Measurements from ENCODE around the gene CRPPA. TPM values are rescaled to one million over a fixed set of nuclear protein-coding genes. Genes with fewer than 3 reads are reported as not detected.

CRPPA gene
- total RNA-seq, 2 experiments from 2014 or later, result 1.0 to 1.1 TPM

DNA sequence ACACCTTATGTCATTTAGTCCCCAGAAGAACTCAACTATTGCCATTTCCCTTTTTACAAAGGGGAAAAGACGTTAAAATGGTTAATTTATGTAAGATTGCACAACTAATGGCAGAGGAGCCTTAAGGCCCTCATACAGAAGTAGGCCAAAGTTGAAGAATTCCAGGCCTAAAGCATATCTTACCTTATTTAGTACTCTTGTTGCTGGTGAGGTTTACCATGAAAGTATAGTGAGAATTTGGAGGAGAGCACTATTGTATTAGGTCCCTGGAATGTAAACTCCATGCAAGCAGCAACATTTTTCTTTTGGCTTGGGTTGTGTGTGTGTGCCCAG lies 731 bp upstream of the CRPPA start:
- H3K4me3 ChIP-seq (ENCODE audit: low read length), result no peak overlapping the region
- Mint-ChIP-seq H3K9me3 (no peaks in the 10 kb centered on the region), H3K27ac (peak overlapping the region; percentile 62), H3K4me3 (peak overlapping the region; percentile 76), H3K36me3 (ENCODE audit: low read depth) (no peaks in the 10 kb centered on the region), H3K4me1 (ENCODE audit: low read depth) (peaks cover 23% of the 10 kb centered on the region), H3K27me3 (no peaks in the 10 kb centered on the region)
- TF ChIP-seq, protein P1, sequence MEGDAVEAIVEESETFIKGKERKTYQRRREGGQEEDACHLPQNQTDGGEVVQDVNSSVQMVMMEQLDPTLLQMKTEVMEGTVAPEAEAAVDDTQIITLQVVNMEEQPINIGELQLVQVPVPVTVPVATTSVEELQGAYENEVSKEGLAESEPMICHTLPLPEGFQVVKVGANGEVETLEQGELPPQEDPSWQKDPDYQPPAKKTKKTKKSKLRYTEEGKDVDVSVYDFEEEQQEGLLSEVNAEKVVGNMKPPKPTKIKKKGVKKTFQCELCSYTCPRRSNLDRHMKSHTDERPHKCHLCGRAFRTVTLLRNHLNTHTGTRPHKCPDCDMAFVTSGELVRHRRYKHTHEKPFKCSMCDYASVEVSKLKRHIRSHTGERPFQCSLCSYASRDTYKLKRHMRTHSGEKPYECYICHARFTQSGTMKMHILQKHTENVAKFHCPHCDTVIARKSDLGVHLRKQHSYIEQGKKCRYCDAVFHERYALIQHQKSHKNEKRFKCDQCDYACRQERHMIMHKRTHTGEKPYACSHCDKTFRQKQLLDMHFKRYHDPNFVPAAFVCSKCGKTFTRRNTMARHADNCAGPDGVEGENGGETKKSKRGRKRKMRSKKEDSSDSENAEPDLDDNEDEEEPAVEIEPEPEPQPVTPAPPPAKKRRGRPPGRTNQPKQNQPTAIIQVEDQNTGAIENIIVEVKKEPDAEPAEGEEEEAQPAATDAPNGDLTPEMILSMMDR (IDR thresholded peaks at IDR 0.05), result no peak
- H3K4me1 ChIP-seq (ENCODE audit: insufficient read depth, low read length), result peaks cover 14% of the 10 kb centered on the region
- ATAC-seq (ENCODE audit: poor library complexity) (no peak), DNase-seq (no peak)
- ChIA-PET POLR2A (interaction anchor here (2.1 to 3.1 kb wide), 2 partner anchors 11 to 224 kb away, joined by 18 to 42 read pairs; partner anchors contain the start of genes ANKMY2 and BZW2), CTCF (no interaction called here)
- H3K27me3 ChIP-seq (ENCODE audit: control insufficient read depth in 1 of 2, insufficient read depth in 2 of 2, low read length in 2 of 2), result no peaks in the 10 kb centered on the region
- no peak overlapping the region for H3K27ac ChIP-seq (ENCODE audit: low read depth in 1 of 2, low read length in 2 of 2)
- H3K36me3 ChIP-seq (ENCODE audit: insufficient read depth, low read length), result no peaks in the 10 kb centered on the region
- H3K9me3 ChIP-seq (ENCODE audit: control insufficient read depth in 1 of 2, insufficient read depth in 1 of 2, low read length in 2 of 2), result no peaks in the 10 kb centered on the region
- intact Hi-C loops (cut with DNase I, micrococcal nuclease), result loop anchor here (5.0 kb wide), 2 partner anchors 140 to 225 kb away; partner anchors contain the start of genes ANKMY2 (in 2 of the 2) and BZW2 (in 2 of the 2)

DNA sequence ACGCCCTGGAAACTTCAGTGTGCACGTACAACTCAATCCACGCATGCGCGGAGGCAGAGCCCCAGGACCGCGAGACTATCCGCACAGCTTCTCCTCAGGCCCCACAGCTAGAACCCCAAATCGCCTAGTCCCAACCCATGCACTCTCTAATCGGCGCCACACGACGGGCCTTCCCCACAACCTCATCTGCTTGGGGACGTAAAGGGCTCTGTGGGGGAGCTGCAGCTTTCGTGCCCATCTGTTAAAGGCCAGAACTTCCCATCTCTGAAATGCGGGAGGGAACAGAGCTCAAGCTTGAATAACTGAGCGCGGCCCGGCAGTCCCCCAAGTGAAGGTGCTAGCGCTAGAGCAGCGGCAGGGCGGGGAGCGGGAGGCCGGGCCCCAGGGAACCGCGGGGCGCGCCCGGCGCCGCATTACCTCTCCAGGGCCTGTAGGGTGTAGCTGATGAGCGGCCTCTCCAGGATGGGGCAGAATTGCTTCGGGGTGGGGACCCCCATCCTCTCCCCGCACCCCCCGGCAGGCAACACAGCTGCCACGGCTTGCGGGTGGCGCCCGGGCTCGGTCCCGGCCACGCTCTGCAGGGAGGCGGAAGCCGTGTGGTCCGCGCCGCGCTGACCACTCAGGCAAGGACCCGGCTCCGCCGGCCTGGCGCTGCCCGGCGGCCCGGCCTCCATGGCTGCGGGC lies 547 bp downstream of the CRPPA start:
- H3K27ac Mint-ChIP-seq, result peak overlapping the region; percentile 87
- H3K4me3 Mint-ChIP-seq, result peak overlapping the region; percentile 90
- H3K9me3 ChIP-seq (ENCODE audit: control insufficient read depth in 1 of 2, insufficient read depth in 1 of 2, low read length in 2 of 2), result no peaks in the 10 kb centered on the region
- ChIA-PET CTCF (interaction anchor here (1.0 kb wide), 1 partner anchor 43 kb away, joined by 3 read pairs; no protein-coding TSS in a partner anchor), POLR2A (interaction anchor here (0.8 to 3.1 kb wide), 9 partner anchors 12 to 890 kb away, joined by 3 to 42 read pairs (median 4); partner anchors contain the start of genes ANKMY2 and BZW2)
- H3K4me3 ChIP-seq (ENCODE audit: low read length), result peak overlapping the region; percentile 67
- H3K36me3 ChIP-seq (ENCODE audit: insufficient read depth, low read length), result no peaks in the 10 kb centered on the region
- peaks cover 14% of the 10 kb centered on the region for H3K4me1 ChIP-seq (ENCODE audit: insufficient read depth, low read length)
- peak; percentile 89 for ATAC-seq (ENCODE audit: poor library complexity)
- peak overlapping the region; percentile 77 to 80 for H3K27ac ChIP-seq (ENCODE audit: low read depth in 1 of 2, low read length in 2 of 2)
- no peaks in the 10 kb centered on the region for H3K27me3 Mint-ChIP-seq
- no peaks in the 10 kb centered on the region for H3K9me3 Mint-ChIP-seq
- intact Hi-C loops (cut with DNase I, micrococcal nuclease), result loop anchor here (5.0 kb wide), 2 partner anchors 142 to 227 kb away; partner anchors contain the start of genes ANKMY2 (in 2 of the 2) and BZW2 (in 2 of the 2)
- peaks cover 23% of the 10 kb centered on the region for H3K4me1 Mint-ChIP-seq (ENCODE audit: low read depth)
- H3K27me3 ChIP-seq (ENCODE audit: control insufficient read depth in 1 of 2, insufficient read depth in 2 of 2, low read length in 2 of 2), result no peaks in the 10 kb centered on the region
- no peaks in the 10 kb centered on the region for H3K36me3 Mint-ChIP-seq (ENCODE audit: low read depth)
- DNase-seq, result peak; percentile 50 to 94 (median 78)
- TF ChIP-seq, protein P1 (IDR thresholded peaks at IDR 0.05), result peak; percentile 33

DNA sequence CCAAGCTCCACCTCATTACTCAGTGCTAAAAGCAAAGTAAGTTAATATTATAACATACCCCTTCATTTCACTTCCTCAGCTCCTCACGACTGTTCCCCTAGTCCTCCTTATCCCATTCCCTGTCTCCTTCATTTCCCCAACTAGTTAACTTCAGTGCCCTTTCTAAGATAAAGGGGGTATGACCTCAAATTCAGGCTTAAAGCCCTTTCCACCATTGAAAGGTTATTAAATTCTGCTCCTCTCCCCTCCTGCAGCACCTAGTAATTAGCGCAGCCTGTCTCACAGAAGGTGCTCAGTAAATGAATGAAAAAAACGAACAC lies 1.0 kb downstream of the CRPPA start:
- peaks cover 14% of the 10 kb centered on the region for H3K4me1 ChIP-seq (ENCODE audit: insufficient read depth, low read length)
- H3K36me3 Mint-ChIP-seq (ENCODE audit: low read depth), result no peaks in the 10 kb centered on the region
- H3K4me3 ChIP-seq (ENCODE audit: low read length), result peak overlapping the region; percentile 67
- no peaks in the 10 kb centered on the region for H3K9me3 ChIP-seq (ENCODE audit: control insufficient read depth in 1 of 2, insufficient read depth in 1 of 2, low read length in 2 of 2)
- CTCF ChIA-PET, result interaction anchor here (1.0 kb wide), 1 partner anchor 44 kb away, joined by 3 read pairs; no protein-coding TSS in a partner anchor
- ATAC-seq (ENCODE audit: poor library complexity), result no peak
- POLR2A ChIA-PET, result interaction anchor here (1.1 to 3.1 kb wide), 6 partner anchors 13 to 226 kb away, joined by 3 to 42 read pairs (median 11); partner anchors contain the start of genes ANKMY2 and BZW2
- peak overlapping the region; percentile 77 to 80 for H3K27ac ChIP-seq (ENCODE audit: low read depth in 1 of 2, low read length in 2 of 2)
- H3K27ac Mint-ChIP-seq, result peak overlapping the region; percentile 87
- H3K4me3 Mint-ChIP-seq, result peak overlapping the region; percentile 90
- H3K36me3 ChIP-seq (ENCODE audit: insufficient read depth, low read length), result no peaks in the 10 kb centered on the region
- no peaks in the 10 kb centered on the region for H3K27me3 ChIP-seq (ENCODE audit: control insufficient read depth in 1 of 2, insufficient read depth in 2 of 2, low read length in 2 of 2)
- intact Hi-C loops (cut with DNase I, micrococcal nuclease), result loop anchor here (5.0 kb wide), 2 partner anchors 142 to 227 kb away; partner anchors contain the start of genes ANKMY2 (in 2 of the 2) and BZW2 (in 2 of the 2)
- DNase-seq, result no peak
- H3K4me1 Mint-ChIP-seq (ENCODE audit: low read depth), result peaks cover 23% of the 10 kb centered on the region
- TF ChIP-seq, protein P1 (IDR thresholded peaks at IDR 0.05), result no peak
- no peaks in the 10 kb centered on the region for H3K9me3 Mint-ChIP-seq
- no peaks in the 10 kb centered on the region for H3K27me3 Mint-ChIP-seq

Data from CD4-positive, alpha-beta T cell (primary cell).